ENCODE results near the gene PCDH9. TPM values are rescaled to one million over a fixed set of nuclear protein-coding genes. Genes with fewer than 3 reads are reported as not detected.

Gene PCDH9
- total and polyA plus RNA-seq, 10 of the 15 experiments (the other 5 are each of a cell fraction or from before 2014, with no cell fraction given): 0.02 to 2.3 (median 0.05) TPM; not detected in 1

DNA sequence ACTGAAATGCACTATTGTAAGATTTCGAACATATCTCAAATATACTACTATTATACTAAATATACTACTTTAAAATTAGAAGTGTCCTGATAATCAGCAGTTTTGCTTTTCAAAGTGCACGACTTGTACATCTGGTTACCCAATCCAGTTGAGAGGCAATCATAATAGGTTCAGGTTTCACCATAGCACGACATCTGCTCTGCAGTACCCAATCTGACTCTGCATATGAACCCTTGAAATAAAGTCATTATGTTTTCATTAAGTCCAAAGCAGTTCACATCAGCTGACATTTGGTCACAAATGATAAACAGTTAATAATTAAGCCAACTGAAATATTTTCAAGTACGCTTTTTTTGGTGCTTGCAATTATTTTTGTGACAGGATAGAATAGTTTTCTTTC, 90.6 kb downstream of the PCDH9 start:
- no peak overlapping the region for H2AFZ ChIP-seq (ENCODE audit: control insufficient read depth, low read depth, low read length)
- no peak for FAIRE-seq
- RAD21 ChIA-PET (ENCODE audit: unreplicated experiment): no interaction called here
- intact Hi-C loops (cut with micrococcal nuclease; ENCODE audit: unreplicated experiment) (no loop called here), in situ Hi-C loops (cut with MboI) (no loop called here)
- no peak for ATAC-seq
- DNase-seq (ENCODE audit: low read depth, low spot score): no peak
- no TSS peak for BruUV-seq (replicated peaks)
- H4K20me1 ChIP-seq (ENCODE audit: control insufficient read depth, insufficient read depth): no peaks in the 10 kb centered on the region
- H3K36me3 ChIP-seq (ENCODE audit: control insufficient read depth in 2 of 2, insufficient read depth in 2 of 2, low read length in 1 of 2): no peaks in the 10 kb centered on the region
- H3K9ac ChIP-seq (ENCODE audit: control insufficient read depth, insufficient read depth, low read length): no peak overlapping the region
- SMC1A ChIA-PET (ENCODE audit: uncharacterized antibody, unreplicated experiment): no interaction called here
- TF ChIP-seq EP300 (IDR thresholded peaks at IDR 0.05; ENCODE audit: borderline replicate concordance in 1 of 2, control insufficient read depth in 1 of 2, low read depth in 2 of 2, low read length in 2 of 2) (no peak), POLR2A (IDR thresholded peaks at IDR 0.05; ENCODE audit: low read depth, low read length) (no peak)
- TF ChIP-seq, protein P1, sequence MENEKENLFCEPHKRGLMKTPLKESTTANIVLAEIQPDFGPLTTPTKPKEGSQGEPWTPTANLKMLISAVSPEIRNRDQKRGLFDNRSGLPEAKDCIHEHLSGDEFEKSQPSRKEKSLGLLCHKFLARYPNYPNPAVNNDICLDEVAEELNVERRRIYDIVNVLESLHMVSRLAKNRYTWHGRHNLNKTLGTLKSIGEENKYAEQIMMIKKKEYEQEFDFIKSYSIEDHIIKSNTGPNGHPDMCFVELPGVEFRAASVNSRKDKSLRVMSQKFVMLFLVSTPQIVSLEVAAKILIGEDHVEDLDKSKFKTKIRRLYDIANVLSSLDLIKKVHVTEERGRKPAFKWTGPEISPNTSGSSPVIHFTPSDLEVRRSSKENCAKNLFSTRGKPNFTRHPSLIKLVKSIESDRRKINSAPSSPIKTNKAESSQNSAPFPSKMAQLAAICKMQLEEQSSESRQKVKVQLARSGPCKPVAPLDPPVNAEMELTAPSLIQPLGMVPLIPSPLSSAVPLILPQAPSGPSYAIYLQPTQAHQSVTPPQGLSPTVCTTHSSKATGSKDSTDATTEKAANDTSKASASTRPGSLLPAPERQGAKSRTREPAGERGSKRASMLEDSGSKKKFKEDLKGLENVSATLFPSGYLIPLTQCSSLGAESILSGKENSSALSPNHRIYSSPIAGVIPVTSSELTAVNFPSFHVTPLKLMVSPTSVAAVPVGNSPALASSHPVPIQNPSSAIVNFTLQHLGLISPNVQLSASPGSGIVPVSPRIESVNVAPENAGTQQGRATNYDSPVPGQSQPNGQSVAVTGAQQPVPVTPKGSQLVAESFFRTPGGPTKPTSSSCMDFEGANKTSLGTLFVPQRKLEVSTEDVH (IDR thresholded peaks at IDR 0.05; ENCODE audit: low read depth, partially characterized antibody): no peak
- TF ChIP-seq, protein P2, sequence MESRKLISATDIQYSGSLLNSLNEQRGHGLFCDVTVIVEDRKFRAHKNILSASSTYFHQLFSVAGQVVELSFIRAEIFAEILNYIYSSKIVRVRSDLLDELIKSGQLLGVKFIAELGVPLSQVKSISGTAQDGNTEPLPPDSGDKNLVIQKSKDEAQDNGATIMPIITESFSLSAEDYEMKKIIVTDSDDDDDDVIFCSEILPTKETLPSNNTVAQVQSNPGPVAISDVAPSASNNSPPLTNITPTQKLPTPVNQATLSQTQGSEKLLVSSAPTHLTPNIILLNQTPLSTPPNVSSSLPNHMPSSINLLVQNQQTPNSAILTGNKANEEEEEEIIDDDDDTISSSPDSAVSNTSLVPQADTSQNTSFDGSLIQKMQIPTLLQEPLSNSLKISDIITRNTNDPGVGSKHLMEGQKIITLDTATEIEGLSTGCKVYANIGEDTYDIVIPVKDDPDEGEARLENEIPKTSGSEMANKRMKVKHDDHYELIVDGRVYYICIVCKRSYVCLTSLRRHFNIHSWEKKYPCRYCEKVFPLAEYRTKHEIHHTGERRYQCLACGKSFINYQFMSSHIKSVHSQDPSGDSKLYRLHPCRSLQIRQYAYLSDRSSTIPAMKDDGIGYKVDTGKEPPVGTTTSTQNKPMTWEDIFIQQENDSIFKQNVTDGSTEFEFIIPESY (IDR thresholded peaks at IDR 0.05): no peak
- TF ChIP-seq, protein P3, sequence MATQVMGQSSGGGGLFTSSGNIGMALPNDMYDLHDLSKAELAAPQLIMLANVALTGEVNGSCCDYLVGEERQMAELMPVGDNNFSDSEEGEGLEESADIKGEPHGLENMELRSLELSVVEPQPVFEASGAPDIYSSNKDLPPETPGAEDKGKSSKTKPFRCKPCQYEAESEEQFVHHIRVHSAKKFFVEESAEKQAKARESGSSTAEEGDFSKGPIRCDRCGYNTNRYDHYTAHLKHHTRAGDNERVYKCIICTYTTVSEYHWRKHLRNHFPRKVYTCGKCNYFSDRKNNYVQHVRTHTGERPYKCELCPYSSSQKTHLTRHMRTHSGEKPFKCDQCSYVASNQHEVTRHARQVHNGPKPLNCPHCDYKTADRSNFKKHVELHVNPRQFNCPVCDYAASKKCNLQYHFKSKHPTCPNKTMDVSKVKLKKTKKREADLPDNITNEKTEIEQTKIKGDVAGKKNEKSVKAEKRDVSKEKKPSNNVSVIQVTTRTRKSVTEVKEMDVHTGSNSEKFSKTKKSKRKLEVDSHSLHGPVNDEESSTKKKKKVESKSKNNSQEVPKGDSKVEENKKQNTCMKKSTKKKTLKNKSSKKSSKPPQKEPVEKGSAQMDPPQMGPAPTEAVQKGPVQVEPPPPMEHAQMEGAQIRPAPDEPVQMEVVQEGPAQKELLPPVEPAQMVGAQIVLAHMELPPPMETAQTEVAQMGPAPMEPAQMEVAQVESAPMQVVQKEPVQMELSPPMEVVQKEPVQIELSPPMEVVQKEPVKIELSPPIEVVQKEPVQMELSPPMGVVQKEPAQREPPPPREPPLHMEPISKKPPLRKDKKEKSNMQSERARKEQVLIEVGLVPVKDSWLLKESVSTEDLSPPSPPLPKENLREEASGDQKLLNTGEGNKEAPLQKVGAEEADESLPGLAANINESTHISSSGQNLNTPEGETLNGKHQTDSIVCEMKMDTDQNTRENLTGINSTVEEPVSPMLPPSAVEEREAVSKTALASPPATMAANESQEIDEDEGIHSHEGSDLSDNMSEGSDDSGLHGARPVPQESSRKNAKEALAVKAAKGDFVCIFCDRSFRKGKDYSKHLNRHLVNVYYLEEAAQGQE (IDR thresholded peaks at IDR 0.05; ENCODE audit: low read depth, low read length): no peak
- H3K27ac ChIP-seq (ENCODE audit: control insufficient read depth, insufficient read depth): no peak overlapping the region
- POLR2A ChIA-PET: no interaction called here
- H3K4me3 ChIP-seq: no peak overlapping the region
- CTCF ChIA-PET: no interaction called here
- no peak overlapping the region for H3K4me2 ChIP-seq (ENCODE audit: control insufficient read depth, insufficient read depth)
- no peaks in the 10 kb centered on the region for H3K4me1 ChIP-seq (ENCODE audit: control insufficient read depth, insufficient read depth, low read length)
- H3K27me3 ChIP-seq (replicated peaks in 1 of 2; ENCODE audit: control insufficient read depth in 2 of 2, insufficient read depth in 2 of 2, low read length in 1 of 2): no peaks in the 10 kb centered on the region
- WGBS (ENCODE audit: insufficient coverage, insufficient replicate concordance, low lambda C conversion rate, missing lambda C conversion rate): 32% methylated on average over 4 of the region's 4 CpGs
- H3K79me2 ChIP-seq (ENCODE audit: control insufficient read depth, insufficient read depth, low read length): no peaks in the 10 kb centered on the region
- H3K9me3 ChIP-seq (replicated peaks; ENCODE audit: control insufficient read depth, insufficient read depth, low read length): no peaks in the 10 kb centered on the region
